RWPE2 (cell line): ENCODE data around the gene IPO5.

Experiments
- ATAC-seq: fragments of 200-7000 bp; cut with Tn5 transposase; 3 replicates; pipeline ENCODE4 v1.9.1; 2021; ENCODE audit warnings: low read depth
- DNase-seq: peaks from one replicate; pipeline ENCODE4 v3.0.0-alpha.2; 2020; ENCODE audit warnings: low spot score
- H3K27ac ChIP-seq: fragments of 450-650 bp; 2 replicates; pipeline ENCODE4 v1.5.1; 2017; ENCODE audit warnings: mild to moderate bottlenecking; ENCODE audit not compliant: poor library complexity, severe bottlenecking
- H3K27me3 ChIP-seq: fragments of 250-450 bp; sonication (Bioruptor Pico); 2 replicates; pipeline ENCODE4 v1.5.1; 2021; ENCODE audit warnings: mild to moderate bottlenecking, moderate library complexity; ENCODE audit not compliant: insufficient read depth, poor library complexity, severe bottlenecking
- H3K36me3 ChIP-seq: fragments of 250-450 bp; sonication (Bioruptor Pico); 2 replicates; pipeline ENCODE4 v1.5.1; 2020; ENCODE audit warnings: low read depth, mild to moderate bottlenecking, moderate library complexity
- H3K4me1 ChIP-seq: fragments of 250-450 bp; sonication (Bioruptor Pico); 2 replicates; pipeline ENCODE4 v1.5.1; 2021; ENCODE audit warnings: mild to moderate bottlenecking, moderate library complexity; ENCODE audit not compliant: insufficient read depth, poor library complexity, severe bottlenecking
- H3K4me3 ChIP-seq: fragments of 250-450 bp; sonication (Bioruptor Pico); 2 replicates; pipeline ENCODE4 v1.5.1; 2021; ENCODE audit warnings: mild to moderate bottlenecking, moderate library complexity; ENCODE audit not compliant: severe bottlenecking
- H3K9me3 ChIP-seq: fragments of 250-450 bp; sonication (Bioruptor Pico); 2 replicates; pipeline ENCODE4 v1.5.1; 2021; ENCODE audit warnings: mild to moderate bottlenecking, moderate library complexity; ENCODE audit not compliant: severe bottlenecking
- CTCF ChIP-seq: fragments of 450-650 bp; IDR thresholded peaks from one replicate; pipeline ENCODE4 v1.5.1; 2017; ENCODE audit warnings: mild to moderate bottlenecking, moderate library complexity; ENCODE audit not compliant: poor library complexity, severe bottlenecking

The IPO5 gene

GRCh38 chr13:98014766-98015165, 61.3 kb downstream of the IPO5 start:
- DNase-seq (no peak), ATAC-seq (peak; percentile 98)
- Histone ChIP-seq H3K9me3 (no peaks in the 10 kb centered on the region), H3K27ac (peak overlapping the region; percentile 43), H3K4me3 (no peak overlapping the region), H3K4me1 (peaks cover 18% of the 10 kb centered on the region), H3K27me3 (no peaks in the 10 kb centered on the region), H3K36me3 (peaks cover 100% of the 10 kb centered on the region)
- TF ChIP-seq CTCF: no peak

DNA sequence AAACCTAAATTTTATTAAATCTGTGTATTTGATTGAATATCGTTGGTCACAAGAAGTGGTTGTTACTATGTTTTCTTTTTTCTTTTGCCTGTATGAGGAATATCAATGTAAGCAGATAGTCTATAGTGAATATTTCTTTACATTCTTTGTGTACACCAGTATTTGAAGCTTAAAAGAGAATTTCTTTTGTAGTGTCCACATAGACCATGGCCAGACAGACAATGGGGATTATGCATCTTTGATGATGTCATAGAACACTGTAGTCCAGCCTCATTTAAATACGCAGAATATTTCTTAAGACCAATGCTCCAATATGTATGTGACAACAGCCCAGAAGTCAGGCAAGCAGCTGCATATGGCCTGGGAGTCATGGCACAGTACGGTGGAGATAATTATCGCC, 64.8 kb downstream of the IPO5 start:
- Histone ChIP-seq H3K27me3 (no peaks in the 10 kb centered on the region), H3K27ac (no peak overlapping the region), H3K4me3 (no peak overlapping the region), H3K36me3 (peaks cover 99% of the 10 kb centered on the region), H3K4me1 (peaks cover 18% of the 10 kb centered on the region), H3K9me3 (no peaks in the 10 kb centered on the region)
- ATAC-seq: no peak
- TF ChIP-seq CTCF: no peak
- DNase-seq: no peak

DNA sequence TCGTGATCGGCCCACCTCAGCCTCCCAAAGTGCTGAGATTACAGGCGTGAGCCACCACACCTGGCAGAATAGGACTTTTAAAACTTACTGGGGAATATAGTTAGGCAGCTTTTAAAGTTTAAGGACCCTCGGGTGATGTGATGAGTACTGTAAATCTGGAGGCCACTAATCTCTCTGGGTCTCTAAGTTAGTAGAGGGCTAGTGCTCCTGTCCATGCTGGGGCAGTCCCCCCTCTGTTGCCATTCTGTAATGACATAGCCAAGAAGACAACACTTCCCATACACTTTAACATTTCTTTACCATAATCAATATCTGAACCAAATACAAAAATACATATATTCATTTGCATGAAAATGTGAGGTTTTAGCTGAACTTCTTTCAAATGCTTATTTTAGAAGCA, 65.7 kb downstream of the IPO5 start:
- DNase-seq (no peak), ATAC-seq (no peak)
- H3K27ac ChIP-seq: no peak overlapping the region
- peaks cover 94% of the 10 kb centered on the region for H3K36me3 ChIP-seq
- no peaks in the 10 kb centered on the region for H3K27me3 ChIP-seq
- peaks cover 12% of the 10 kb centered on the region for H3K4me1 ChIP-seq
- H3K9me3 ChIP-seq: no peaks in the 10 kb centered on the region
- no peak overlapping the region for H3K4me3 ChIP-seq
- TF ChIP-seq CTCF: no peak

DNA sequence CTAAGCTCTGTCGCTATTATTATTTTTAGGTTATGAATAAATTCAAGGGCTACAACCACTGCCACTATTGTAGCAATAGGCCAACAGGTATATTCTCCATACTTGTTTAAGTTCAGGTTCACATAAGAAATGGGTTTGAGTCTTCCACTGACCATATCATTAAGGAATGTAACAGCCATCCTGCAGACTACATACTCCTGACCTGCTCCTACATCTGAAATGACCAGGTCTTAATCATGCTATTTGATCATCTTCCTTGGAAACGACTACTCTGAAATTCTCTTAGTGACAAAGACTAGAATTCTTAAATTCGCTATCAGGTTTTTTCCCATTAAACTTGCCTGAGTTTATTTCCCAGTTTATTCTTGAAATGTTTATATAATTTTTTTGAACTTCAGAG, 66.8 kb downstream of the IPO5 start:
- peaks cover 83% of the 10 kb centered on the region for H3K36me3 ChIP-seq
- no peaks in the 10 kb centered on the region for H3K9me3 ChIP-seq
- DNase-seq (no peak), ATAC-seq (no peak)
- no peaks in the 10 kb centered on the region for H3K27me3 ChIP-seq
- H3K27ac ChIP-seq: no peak overlapping the region
- H3K4me3 ChIP-seq: no peak overlapping the region
- peaks cover 1% of the 10 kb centered on the region for H3K4me1 ChIP-seq
- TF ChIP-seq CTCF: no peak

DNA sequence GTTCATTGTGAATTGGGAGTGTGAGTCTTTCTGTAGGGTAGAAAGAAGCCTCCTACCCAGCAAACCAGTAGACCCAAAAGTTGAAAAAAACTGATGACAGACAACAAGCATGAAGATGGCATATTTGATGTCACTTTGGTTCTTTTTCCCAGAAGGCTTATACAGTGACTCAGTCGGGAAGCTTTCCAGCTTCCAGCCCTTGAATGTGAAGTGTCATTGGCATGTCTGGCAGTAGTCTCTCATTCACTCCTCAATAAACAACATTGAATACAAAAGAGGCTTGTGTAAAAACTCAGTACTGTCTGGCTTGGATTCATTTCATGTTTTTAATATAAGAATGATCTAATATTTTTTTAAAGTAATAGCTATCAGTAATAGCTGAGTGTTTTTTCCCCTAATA, 68.7 kb downstream of the IPO5 start:
- Histone ChIP-seq H3K9me3 (no peaks in the 10 kb centered on the region), H3K4me1 (no peaks in the 10 kb centered on the region), H3K27me3 (no peaks in the 10 kb centered on the region), H3K27ac (no peak overlapping the region), H3K36me3 (peaks cover 64% of the 10 kb centered on the region), H3K4me3 (no peak overlapping the region)
- no peak for TF ChIP-seq CTCF
- ATAC-seq: no peak
- no peak for DNase-seq
